Measurements from ENCODE around the gene MON2.

GRCh38 chr12:62438098-62438692 lies 28.4 kb upstream of the MON2 start:
- no peak for TF ChIP-seq EZH2 (IDR thresholded peaks at IDR 0.05; ENCODE audit: low read depth)
- TF ChIP-seq CTCF (conservative IDR thresholded peaks at IDR 0.05), result peak; percentile 86
